Activated naive CD8-positive, alpha-beta T cell treated with anti-CD3 and anti-CD28 coated beads, Interleukin-2, amount 10 ng/mL, durations not matched to agents 7 days and 5 days (primary cell): ENCODE results near the gene CTDSP2. TPM values are rescaled to one million over a fixed set of nuclear protein-coding genes. Genes with fewer than 3 reads are reported as not detected.
"Not testable (repeated sequence)": the region's sequence is repeated elsewhere in the genome, so short reads cannot be mapped to it uniquely, and the experiment has no call there.

Source experiments
- ATAC-seq: fragments of 150-1000 bp; cut with Tn5 transposase; one replicate; pipeline ENCODE4 v1.10.0; 2021; ENCODE audit warnings: low read depth, moderate library complexity
- POLR2A ChIA-PET: fragments of 350-600 bp; sonication (Branson Sonifier 250); formaldehyde crosslinking; loops from one replicate; lab custom pipeline; 2021; ENCODE audit warnings: antibody characterized with exemption; lab: Charles Lee
- DNase-seq: peaks from one replicate; pipeline ENCODE4 v3.0.0; 2021
- H3K27ac Mint-ChIP-seq: one replicate; pipeline ENCODE4 v1.8.0; 2022; ENCODE audit warnings: mild to moderate bottlenecking, mixed read lengths
- H3K27me3 Mint-ChIP-seq: one replicate; pipeline ENCODE4 v1.8.0; 2022; ENCODE audit warnings: mild to moderate bottlenecking, moderate library complexity, mixed read lengths
- H3K36me3 Mint-ChIP-seq: one replicate; pipeline ENCODE4 v1.8.0; 2021; ENCODE audit warnings: mild to moderate bottlenecking, mixed read lengths
- H3K4me1 Mint-ChIP-seq: one replicate; pipeline ENCODE4 v1.8.0; 2021; ENCODE audit warnings: mixed read lengths
- H3K4me3 Mint-ChIP-seq: one replicate; pipeline ENCODE4 v1.8.0; 2022; ENCODE audit warnings: mild to moderate bottlenecking, moderate library complexity, mixed read lengths
- H3K9me3 Mint-ChIP-seq: one replicate; pipeline ENCODE4 v1.8.0; 2021; ENCODE audit warnings: mixed read lengths
- total RNA-seq, 2 experiments: library from RNA; stranded (reverse); gene quantifications; one replicate each; pipeline ENCODE4 v1.2.3, GENCODE V29; 2021

Gene CTDSP2
- total RNA-seq, 2 experiments from 2014 or later: 161 TPM

- DNase-seq (no peak), ATAC-seq (no peak)
- no peak overlapping the region for H3K4me3 Mint-ChIP-seq
- H3K36me3 Mint-ChIP-seq: peaks cover 2% of the 10 kb centered on the region
- no peaks in the 10 kb centered on the region for H3K27me3 Mint-ChIP-seq
- no peaks in the 10 kb centered on the region for H3K9me3 Mint-ChIP-seq
- no peak overlapping the region for H3K27ac Mint-ChIP-seq
- peaks cover 52% of the 10 kb centered on the region for H3K4me1 Mint-ChIP-seq
- POLR2A ChIA-PET: interaction anchor here (0.7 to 2.0 kb wide), 5 partner anchors 9 to 82 kb away, joined by 3 to 7 read pairs (median 5); partner anchors contain the start of genes CTDSP2 and TSFM
Observed at GRCh38 chr12:57832966-57833365, 13.6 kb downstream of the CTDSP2 start.

- peaks cover 30% of the 10 kb centered on the region for H3K4me1 Mint-ChIP-seq
- H3K4me3 Mint-ChIP-seq: no peak overlapping the region
- peak overlapping the region; percentile 21 for H3K27ac Mint-ChIP-seq
- DNase-seq (no peak), ATAC-seq (no peak)
- no peaks in the 10 kb centered on the region for H3K9me3 Mint-ChIP-seq
- POLR2A ChIA-PET: no interaction called here
- H3K36me3 Mint-ChIP-seq: peaks cover 5% of the 10 kb centered on the region
- H3K27me3 Mint-ChIP-seq: no peaks in the 10 kb centered on the region
Observed at GRCh38 chr12:57830393-57830792, 16.1 kb downstream of the CTDSP2 start.

GRCh38 chr12:57829025-57829777, 17.3 kb downstream of the CTDSP2 start:
- H3K36me3 Mint-ChIP-seq: peaks cover 7% of the 10 kb centered on the region
- H3K27me3 Mint-ChIP-seq: no peaks in the 10 kb centered on the region
- peaks cover 22% of the 10 kb centered on the region for H3K4me1 Mint-ChIP-seq
- no peak overlapping the region for H3K27ac Mint-ChIP-seq
- no peak overlapping the region for H3K4me3 Mint-ChIP-seq
- POLR2A ChIA-PET: no interaction called here
- no peak for DNase-seq
- no peaks in the 10 kb centered on the region for H3K9me3 Mint-ChIP-seq
- ATAC-seq: no peak

GRCh38 chr12:57826966-57827365, 19.6 kb downstream of the CTDSP2 start:
- POLR2A ChIA-PET: no interaction called here
- H3K36me3 Mint-ChIP-seq: peaks cover 12% of the 10 kb centered on the region
- no peaks in the 10 kb centered on the region for H3K27me3 Mint-ChIP-seq
- no peak overlapping the region for H3K4me3 Mint-ChIP-seq
- no peak for DNase-seq
- no peaks in the 10 kb centered on the region for H3K9me3 Mint-ChIP-seq
- H3K4me1 Mint-ChIP-seq: peaks cover 7% of the 10 kb centered on the region
- no peak overlapping the region for H3K27ac Mint-ChIP-seq
- ATAC-seq: no peak

- DNase-seq (no peak), ATAC-seq (no peak)
- Mint-ChIP-seq H3K9me3 (no peaks in the 10 kb centered on the region), H3K36me3 (peaks cover 12% of the 10 kb centered on the region), H3K27ac (no peak overlapping the region), H3K27me3 (no peaks in the 10 kb centered on the region), H3K4me3 (no peak overlapping the region), H3K4me1 (peaks cover 3% of the 10 kb centered on the region)
- POLR2A ChIA-PET: interaction anchor here (0.5 kb wide), 1 partner anchor 36 kb away, joined by 6 read pairs; no protein-coding TSS in a partner anchor
Observed at GRCh38 chr12:57826400-57826799, 20.1 kb downstream of the CTDSP2 start.

GRCh38 chr12:57825451-57825850, 21.1 kb downstream of the CTDSP2 start:
- H3K27ac Mint-ChIP-seq: no peak overlapping the region
- POLR2A ChIA-PET: no interaction called here
- no peak for DNase-seq
- peaks cover 2% of the 10 kb centered on the region for H3K4me1 Mint-ChIP-seq
- no peak for ATAC-seq
- no peak overlapping the region for H3K4me3 Mint-ChIP-seq
- peaks cover 12% of the 10 kb centered on the region for H3K36me3 Mint-ChIP-seq
- H3K9me3 Mint-ChIP-seq: no peaks in the 10 kb centered on the region
- no peaks in the 10 kb centered on the region for H3K27me3 Mint-ChIP-seq

- Mint-ChIP-seq H3K27me3 (no peaks in the 10 kb centered on the region), H3K36me3 (peaks cover 10% of the 10 kb centered on the region), H3K9me3 (no peaks in the 10 kb centered on the region), H3K4me3 (no peak overlapping the region), H3K27ac (no peak overlapping the region), H3K4me1 (no peaks in the 10 kb centered on the region)
- DNase-seq: no peak
- POLR2A ChIA-PET: interaction anchor here (1.3 kb wide), 1 partner anchor 73 kb away, joined by 3 read pairs; no protein-coding TSS in a partner anchor
- no peak for ATAC-seq
Observed at GRCh38 chr12:57823908-57824640, 22.5 kb downstream of the CTDSP2 start.

GRCh38 chr12:57823131-57823907, 23.2 kb downstream of the CTDSP2 start:
- no peak overlapping the region for H3K4me3 Mint-ChIP-seq
- no peaks in the 10 kb centered on the region for H3K27me3 Mint-ChIP-seq
- DNase-seq: no peak
- POLR2A ChIA-PET: interaction anchor here (1.3 kb wide), 1 partner anchor 73 kb away, joined by 3 read pairs; no protein-coding TSS in a partner anchor
- H3K9me3 Mint-ChIP-seq: no peaks in the 10 kb centered on the region
- no peaks in the 10 kb centered on the region for H3K4me1 Mint-ChIP-seq
- peaks cover 17% of the 10 kb centered on the region for H3K36me3 Mint-ChIP-seq
- no peak for ATAC-seq
- no peak overlapping the region for H3K27ac Mint-ChIP-seq

- no peak for DNase-seq
- POLR2A ChIA-PET: no interaction called here
Observed at GRCh38 chr12:57822392-57823130, 24.0 kb downstream of the CTDSP2 start.

GRCh38 chr12:57821474-57822214, 24.9 kb downstream of the CTDSP2 start:
- ATAC-seq (no peak), DNase-seq (no peak)
- H3K27ac Mint-ChIP-seq: peak overlapping the region; percentile 42
- no peaks in the 10 kb centered on the region for H3K4me1 Mint-ChIP-seq
- H3K9me3 Mint-ChIP-seq: no peaks in the 10 kb centered on the region
- H3K36me3 Mint-ChIP-seq: peaks cover 17% of the 10 kb centered on the region
- POLR2A ChIA-PET: no interaction called here
- no peak overlapping the region for H3K4me3 Mint-ChIP-seq
- no peaks in the 10 kb centered on the region for H3K27me3 Mint-ChIP-seq

More at GRCh38 chr12:57822392-57823130, 24.0 kb downstream of the CTDSP2 start:
- no peaks in the 10 kb centered on the region for H3K4me1 Mint-ChIP-seq
- peaks cover 17% of the 10 kb centered on the region for H3K36me3 Mint-ChIP-seq
- no peak overlapping the region for H3K27ac Mint-ChIP-seq
- H3K27me3 Mint-ChIP-seq: no peaks in the 10 kb centered on the region
- H3K9me3 Mint-ChIP-seq: no peaks in the 10 kb centered on the region
- no peak for ATAC-seq
- H3K4me3 Mint-ChIP-seq: no peak overlapping the region

- H3K27me3 Mint-ChIP-seq, POLR2A ChIA-PET, H3K27ac Mint-ChIP-seq, H3K4me3 Mint-ChIP-seq, H3K9me3 Mint-ChIP-seq, H3K4me1 Mint-ChIP-seq, DNase-seq, ATAC-seq: not testable (repeated sequence)
- H3K36me3 Mint-ChIP-seq: peaks cover 17% of the 10 kb centered on the region
Observed at GRCh38 chr12:57821015-57821414, 25.5 kb downstream of the CTDSP2 start.

- DNase-seq, ATAC-seq, POLR2A ChIA-PET, H3K27ac Mint-ChIP-seq, H3K4me3 Mint-ChIP-seq, H3K4me1 Mint-ChIP-seq, H3K27me3 Mint-ChIP-seq, H3K9me3 Mint-ChIP-seq: not testable (repeated sequence)
- peaks cover 13% of the 10 kb centered on the region for H3K36me3 Mint-ChIP-seq
Observed at GRCh38 chr12:57820119-57820518, 26.4 kb downstream of the CTDSP2 start.
